ENCODE data around the gene SLC9A9.
A peak's percentile ranks its signal among the peaks of the same experiment; 100 is the strongest.
"Not testable (repeated sequence)": the region's sequence is repeated elsewhere in the genome, so short reads cannot be mapped to it uniquely, and the experiment has no call there.

The SLC9A9 gene

DNA sequence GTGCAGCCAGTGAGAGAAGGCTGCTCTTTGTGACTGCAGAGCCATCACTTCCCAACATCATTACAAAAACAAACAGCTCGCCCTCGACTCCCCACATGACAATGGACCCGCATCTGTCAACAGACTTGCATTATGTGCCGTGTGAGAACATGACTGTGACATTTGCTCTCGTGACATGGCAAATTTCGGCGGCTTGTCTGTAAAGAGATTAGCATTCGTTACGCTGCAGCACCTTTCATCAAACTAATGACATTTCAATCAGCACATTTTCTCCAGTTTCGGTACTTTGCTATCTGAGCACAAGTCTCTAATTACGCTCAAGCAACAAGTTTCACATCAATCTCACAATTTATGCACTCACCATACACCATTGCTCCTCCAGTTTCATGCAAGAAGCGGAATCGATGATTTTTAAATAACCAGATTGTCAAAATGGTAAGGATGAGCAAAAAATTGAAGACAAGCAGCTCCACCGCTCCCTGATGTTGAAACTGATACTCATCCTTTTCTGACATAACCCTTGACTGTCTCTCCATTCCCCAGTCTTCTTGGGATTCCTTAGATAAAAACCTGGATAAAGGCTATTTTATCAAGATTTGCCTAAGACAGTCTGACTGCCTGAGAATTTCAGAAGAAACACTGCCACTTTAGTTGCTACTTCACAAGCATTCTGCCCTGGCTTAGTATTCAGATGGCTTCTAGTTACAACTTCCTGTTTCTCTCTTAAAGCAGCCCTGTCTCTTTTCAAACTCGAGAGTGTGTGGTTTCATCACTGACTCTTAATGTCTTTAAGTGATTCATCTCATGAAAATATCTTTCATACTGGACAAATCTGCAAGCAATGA lies at the start of gene SLC9A9:
SLC9A9 (minus strand) TSS at position 682 of the 845 bp plus-strand sequence; CDS start at position 536, 146 bp downstream.
- DNase-seq = peak; percentile 9 to 85 (median 66)
- intact Hi-C loops (cut with DNase I) = loop anchor here (10.0 kb wide), 1 partner anchor 63 kb away; no protein-coding TSS in a partner anchor

GRCh38 chr3:143897576-143898295 lies 49.5 kb upstream of the SLC9A9 start:
- intact Hi-C loops (cut with DNase I) = no loop called here

DNA sequence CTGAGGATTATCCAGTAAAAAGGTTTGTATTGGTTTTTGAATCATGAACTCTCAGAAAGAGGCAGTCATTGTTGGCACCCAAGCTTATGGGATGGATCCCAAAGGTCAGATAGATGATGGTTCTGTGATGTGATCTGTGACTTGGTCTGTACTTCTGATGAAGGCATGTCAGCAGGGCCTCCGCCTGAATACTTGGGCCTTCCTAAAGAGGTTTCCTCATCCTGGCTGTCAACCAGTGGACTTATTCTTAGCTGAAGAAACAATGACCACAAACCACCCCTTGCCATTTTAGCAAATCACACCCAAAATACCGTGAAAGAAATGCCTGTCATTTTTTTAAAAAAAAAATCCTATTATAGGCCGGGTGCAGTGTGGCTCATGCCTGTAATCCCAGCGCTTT lies 48.2 kb upstream of the SLC9A9 start:
- no peak for DNase-seq
- intact Hi-C loops (cut with DNase I) = no loop called here

More at GRCh38 chr3:143897576-143898295, 49.5 kb upstream of the SLC9A9 start:
- peak in 4 of 42 donors; percentile 8 to 27 (median 15) for DNase-seq

DNA sequence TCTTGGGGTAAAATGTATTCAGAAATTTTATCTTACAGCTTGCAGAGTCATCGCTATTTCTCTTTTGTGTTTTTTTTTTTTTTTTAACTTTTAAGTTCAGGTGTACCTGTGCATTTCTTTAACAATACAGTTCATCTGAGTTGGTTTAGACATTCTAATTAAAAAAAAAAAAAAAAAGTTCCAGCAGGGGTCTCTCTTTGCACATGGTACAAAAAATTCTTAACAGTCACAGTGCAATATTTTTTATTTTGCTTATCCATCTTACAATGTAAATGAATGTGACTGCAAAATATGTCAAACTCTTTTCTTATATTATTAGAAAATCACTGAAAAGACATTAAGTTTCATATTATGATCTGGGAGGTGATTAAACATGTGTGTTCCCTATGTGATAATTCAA lies 47.5 kb upstream of the SLC9A9 start:
- DNase-seq = no peak
- intact Hi-C loops (cut with DNase I) = no loop called here

GRCh38 chr3:143888846-143889245 lies 40.6 kb upstream of the SLC9A9 start:
- intact Hi-C loops (cut with DNase I) = no loop called here
- no peak for DNase-seq

DNA sequence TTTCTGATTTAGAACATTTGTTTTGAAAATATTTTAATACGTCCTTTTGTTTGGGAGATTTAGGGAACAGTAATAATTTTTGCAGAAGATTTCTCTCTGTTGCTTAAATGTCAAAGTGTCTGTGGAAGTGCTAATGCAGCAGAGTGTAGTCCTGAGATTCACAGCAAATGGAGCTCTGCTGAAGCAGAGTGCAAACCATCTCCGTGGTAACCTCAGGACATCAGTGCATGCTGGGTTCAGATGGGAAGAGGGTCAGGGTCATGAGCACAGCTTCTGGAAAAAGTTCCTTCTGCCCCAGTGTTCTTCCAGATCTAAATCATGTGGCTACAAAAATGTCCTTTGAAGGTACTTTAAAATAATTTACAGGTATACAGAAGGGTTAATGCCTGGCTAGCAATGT lies 39.9 kb upstream of the SLC9A9 start:
- DNase-seq = no peak
- intact Hi-C loops (cut with DNase I) = no loop called here

GRCh38 chr3:143885780-143886427 lies 37.6 kb upstream of the SLC9A9 start:
- DNase-seq = peak in 18 of 42 donors; percentile 9 to 66 (median 30)
- intact Hi-C loops (cut with DNase I) = no loop called here

- no peak for DNase-seq
- intact Hi-C loops (cut with DNase I) = no loop called here
Observed at GRCh38 chr3:143884861-143885260, 36.6 kb upstream of the SLC9A9 start.

DNA sequence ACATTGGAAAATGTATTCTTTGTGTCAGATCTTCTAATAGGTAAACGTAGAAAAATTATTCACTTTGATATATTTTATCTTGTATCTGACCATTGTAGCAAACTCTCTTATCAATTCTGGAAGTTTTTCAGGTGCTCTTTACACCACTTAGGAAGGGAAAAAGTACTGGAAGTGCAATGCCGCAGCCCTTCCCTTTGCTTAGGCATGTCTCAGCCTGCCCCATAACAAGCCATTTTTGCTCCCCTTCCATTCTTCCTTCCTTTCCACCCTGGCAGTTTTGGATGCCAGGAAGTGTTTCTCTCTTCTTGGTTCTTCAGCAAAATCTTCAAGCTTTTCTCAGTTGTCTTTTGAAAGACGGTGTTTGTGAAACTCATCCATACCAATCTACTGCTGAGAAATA lies 34.9 kb upstream of the SLC9A9 start:
- DNase-seq = no peak
- intact Hi-C loops (cut with DNase I) = no loop called here

DNA sequence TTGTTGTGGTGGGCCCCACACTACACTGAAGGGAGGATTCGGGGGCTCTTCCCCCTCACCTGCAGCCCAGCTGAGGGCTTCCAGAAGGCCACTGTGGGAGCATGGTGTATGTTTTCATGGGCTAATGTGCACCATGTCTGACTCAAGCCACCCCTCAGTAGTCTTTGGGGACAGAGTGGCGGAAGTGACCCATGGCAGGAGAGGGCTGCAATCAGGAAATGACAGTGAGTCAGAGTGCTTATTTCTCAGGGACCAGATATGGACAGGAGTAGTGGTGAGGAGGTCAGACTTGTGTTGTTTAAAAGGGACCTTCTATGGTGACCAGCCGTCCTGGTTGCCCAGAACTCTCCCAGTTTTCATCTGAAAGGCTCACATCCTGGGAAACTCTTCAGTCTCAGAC lies 32.8 kb upstream of the SLC9A9 start:
- intact Hi-C loops (cut with DNase I) = no loop called here
- DNase-seq = no peak

DNA sequence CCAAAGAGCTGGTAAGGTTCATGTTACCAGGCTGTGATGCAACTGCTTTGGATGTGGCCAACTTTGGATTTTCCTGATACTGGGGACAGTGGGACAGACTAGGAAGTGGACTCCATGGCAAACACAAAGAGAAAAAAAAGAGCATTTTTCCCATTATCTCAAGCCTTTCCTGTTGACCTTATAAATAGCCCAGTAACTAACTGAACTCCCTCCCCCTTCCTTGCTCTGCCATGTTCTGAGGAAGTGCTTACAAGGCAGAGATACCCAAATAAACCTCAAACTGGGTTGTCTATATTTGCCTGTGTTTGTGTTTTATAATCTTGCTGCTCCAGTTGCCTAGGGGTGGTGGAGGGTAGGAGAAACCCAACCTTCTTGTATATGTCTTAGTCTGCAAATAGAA lies 27.3 kb upstream of the SLC9A9 start:
- DNase-seq = no peak
- intact Hi-C loops (cut with DNase I) = no loop called here

DNA sequence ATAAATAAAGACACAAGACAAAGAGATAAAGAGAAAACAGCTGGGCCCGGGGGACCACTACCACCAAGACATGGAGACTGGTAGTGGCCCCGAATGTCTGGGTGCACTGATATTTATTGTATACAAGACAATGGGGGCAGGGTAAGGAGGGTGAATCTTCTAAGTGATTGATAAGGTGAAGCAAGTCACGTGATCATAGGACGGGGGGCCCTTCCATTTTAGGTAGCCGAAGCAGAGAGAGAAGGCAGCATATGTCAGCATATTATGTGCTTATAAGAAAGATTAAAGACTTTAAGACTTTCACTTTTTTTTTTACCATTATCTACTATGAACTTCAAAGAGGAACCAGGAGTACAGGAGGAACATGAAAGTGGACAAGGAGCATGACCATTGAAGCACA lies 25.3 kb upstream of the SLC9A9 start:
- DNase-seq; intact Hi-C loops (cut with DNase I): not testable (repeated sequence)

GRCh38 chr3:143865302-143865701 lies 17.0 kb upstream of the SLC9A9 start:
- intact Hi-C loops (cut with DNase I) = no loop called here
- DNase-seq = no peak

DNA sequence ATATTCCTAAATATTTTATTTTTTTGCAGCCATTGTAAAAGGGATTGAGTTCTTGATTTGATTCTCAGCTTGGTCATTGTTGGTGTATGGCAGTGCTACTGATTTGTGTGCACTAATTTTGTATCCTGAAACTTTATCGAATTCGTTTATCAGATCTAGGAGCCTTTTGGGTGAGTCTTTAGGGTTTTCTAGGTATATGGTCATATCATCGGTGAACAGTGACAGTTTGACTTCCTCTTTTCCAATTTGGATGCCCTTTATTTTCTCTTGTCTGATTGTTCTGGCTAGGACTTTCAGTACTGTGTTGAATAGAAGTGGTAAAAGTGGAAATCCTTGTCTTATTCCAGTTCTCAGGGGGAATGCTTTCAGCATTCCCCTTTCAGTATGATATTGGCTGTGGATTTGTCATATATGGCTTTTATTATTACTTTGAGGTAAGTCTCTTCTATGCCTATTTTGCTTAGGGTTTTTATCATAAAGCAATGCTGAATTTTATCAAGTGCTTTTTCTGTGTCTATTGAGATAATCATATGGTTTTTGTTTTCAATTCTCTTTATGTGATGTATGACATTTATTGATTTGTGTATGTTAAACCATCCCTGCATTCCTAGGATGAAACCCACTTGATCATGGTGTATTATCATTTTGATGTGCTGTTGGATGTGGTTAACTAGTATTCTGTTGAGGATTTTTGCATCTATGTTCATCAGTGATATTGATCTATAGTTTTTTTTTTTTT lies 11.4 kb upstream of the SLC9A9 start:
- no peak for DNase-seq
- intact Hi-C loops (cut with DNase I) = no loop called here

DNA sequence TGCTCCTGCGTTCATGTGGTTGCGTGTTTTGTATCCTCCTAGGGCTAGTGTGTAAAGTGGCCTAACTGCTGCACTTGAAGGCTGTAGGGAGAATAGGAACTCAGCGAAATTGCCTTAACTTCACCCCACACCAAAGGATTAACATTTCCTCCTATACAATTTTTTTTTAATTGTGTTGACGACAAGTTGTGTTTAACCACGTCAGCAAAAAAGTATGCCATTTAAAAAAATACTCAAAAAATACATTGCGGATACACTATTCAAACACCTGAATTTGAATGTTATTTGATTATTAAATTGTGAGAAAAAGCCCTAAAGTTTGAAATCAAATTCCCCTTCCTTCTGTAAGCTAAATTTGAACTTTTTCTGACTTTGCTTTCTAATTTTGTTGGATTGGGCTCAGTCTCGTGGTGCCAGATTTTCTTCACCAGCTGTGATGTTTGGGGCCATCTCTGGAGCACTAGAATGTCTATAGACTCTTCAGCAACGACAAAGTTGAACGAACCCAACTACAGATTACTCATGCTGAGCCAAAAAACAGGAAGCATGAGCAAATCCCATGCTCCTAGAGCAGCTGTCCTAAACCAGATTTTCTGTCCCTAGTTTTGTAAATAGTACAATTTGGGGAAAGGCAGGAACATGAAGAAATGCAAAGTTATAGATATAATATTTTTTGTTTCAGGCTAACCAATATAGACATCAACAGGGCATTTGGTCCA lies 8.1 kb upstream of the SLC9A9 start:
- intact Hi-C loops (cut with DNase I) = no loop called here
- no peak for DNase-seq

- intact Hi-C loops (cut with DNase I) = no loop called here
- no peak for DNase-seq
Observed at GRCh38 chr3:143855183-143855582, 6.9 kb upstream of the SLC9A9 start.

- intact Hi-C loops (cut with DNase I) = no loop called here
Observed at GRCh38 chr3:143851331-143852017, 3.2 kb upstream of the SLC9A9 start.

GRCh38 chr3:143850877-143851276 lies 2.6 kb upstream of the SLC9A9 start:
- intact Hi-C loops (cut with DNase I) = no loop called here

More at GRCh38 chr3:143851331-143852017, 3.2 kb upstream of the SLC9A9 start:
- no peak for DNase-seq

More at GRCh38 chr3:143850877-143851276, 2.6 kb upstream of the SLC9A9 start:
- DNase-seq = no peak
